GM18873 (cell line): ENCODE data around the gene SBNO2.

Experiments
- ATAC-seq: cut with Tn5 transposase; IDR thresholded peaks from one replicate; pipeline ENCODE4 v1.9.1; 2021; ENCODE audit warnings: mild to moderate bottlenecking, moderate library complexity, moderate number of reproducible peaks; ENCODE audit not compliant: unreplicated experiment, low FRiP score

The SBNO2 gene

DNA sequence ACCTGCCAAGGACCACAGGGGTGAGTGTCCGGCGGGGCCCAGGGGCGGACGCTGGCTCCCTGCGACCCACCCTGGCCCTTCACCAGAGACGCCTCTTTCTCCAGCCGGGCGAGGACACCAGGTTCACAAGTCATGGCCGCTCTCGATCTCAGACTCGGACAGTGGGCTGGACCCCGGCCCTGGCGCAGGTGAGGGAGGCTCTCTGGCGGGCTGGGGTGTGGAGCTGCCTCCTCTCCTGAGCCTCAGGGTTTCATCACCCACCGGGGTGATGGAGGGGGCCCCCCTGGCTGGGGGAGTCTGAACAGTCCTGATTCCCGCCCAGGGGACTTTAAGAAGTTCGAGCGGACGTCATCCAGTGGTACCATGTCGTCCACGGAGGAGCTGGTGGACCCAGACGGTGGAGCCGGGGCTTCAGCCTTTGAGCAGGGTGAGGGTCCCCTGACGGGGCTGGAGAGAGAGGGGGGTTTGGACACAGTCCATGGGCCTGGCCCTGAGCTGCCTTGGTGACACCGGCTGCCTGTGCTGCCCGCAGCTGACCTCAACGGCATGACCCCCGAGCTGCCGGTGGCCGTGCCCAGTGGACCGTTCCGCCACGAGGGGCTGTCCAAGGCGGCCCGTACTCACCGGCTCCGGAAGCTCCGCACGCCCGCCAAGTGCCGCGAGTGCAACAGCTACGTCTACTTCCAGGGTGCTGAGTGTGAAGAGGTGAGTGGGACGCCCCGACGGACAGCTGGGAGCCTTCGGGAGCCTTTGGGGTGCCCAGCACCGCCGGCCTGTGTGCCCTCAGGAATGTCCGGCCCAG is 93.5 kb downstream of the SBNO2 start:
- no peak for ATAC-seq

- ATAC-seq = no peak
These were observed 94.4 kb downstream of the SBNO2 start for GRCh38 chr19:1079566-1080111.

GRCh38 chr19:1076951-1077350 is 97.1 kb downstream of the SBNO2 start:
- peak; percentile 60 for ATAC-seq

GRCh38 chr19:1076046-1076386 is 98.1 kb downstream of the SBNO2 start:
- no peak for ATAC-seq

DNA sequence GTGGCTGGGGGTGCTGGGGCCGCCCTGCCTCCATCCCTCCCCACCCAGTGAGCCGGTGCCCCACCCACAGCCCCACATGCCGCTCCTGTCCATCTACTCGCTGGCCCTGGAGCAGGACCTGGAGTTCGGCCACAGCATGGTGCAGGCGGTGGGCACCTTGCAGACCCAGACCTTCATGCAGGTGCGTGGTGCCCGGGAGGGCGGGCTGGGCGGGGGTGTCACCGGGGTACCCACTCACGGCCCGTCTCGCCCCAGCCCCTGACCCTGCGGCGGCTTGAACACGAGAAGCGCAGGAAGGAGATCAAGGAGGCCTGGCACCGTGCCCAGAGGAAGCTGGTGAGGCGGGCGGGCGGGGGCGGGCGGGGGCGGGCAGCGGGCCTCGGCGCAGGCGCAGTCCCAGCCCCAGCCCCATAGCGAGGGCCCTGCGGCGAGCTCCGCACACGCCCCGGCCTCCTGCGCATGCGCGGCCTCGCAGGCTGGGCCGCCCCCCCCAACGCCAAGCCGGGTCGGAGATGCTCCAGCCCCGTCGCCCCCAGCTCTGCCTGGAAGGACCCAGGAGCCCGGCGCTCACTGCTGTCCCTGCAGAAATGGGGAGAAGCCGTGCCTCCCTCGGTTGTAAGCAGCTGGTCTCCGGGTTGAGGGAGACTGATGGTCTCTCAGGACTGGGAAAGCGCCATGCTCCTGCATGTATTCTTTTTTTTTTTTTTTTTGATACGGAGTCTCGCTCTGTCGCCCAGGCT is 99.4 kb downstream of the SBNO2 start:
- ATAC-seq = no peak

DNA sequence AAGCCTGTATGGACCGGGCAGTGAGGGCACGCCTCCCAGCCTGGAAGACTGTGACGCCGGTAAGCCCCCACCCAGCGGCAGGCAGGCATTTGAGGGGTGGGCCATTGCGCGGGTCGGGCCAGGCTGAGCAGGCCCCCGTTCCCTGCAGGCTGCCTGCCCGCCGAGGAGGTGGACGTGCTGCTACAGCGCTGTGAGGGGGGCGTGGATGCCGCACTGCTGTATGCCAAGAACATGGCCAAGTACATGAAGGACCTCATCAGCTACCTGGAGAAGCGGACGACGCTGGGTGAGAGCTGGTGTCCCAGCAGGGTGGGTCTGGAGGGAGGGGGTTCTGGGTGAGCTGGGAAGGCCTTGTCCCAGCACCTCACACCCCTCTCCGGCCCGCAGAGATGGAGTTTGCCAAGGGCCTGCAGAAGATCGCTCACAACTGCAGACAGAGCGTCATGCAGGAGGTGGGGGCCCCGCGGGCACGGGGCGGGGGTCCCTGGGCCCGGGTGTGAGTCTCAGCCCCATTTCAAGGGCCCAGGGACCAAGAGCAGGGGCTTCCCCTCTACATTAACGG is 100.0 kb downstream of the SBNO2 start:
- ATAC-seq = no peak

- no peak for ATAC-seq
These were observed 100.8 kb downstream of the SBNO2 start for GRCh38 chr19:1073063-1073955.

GRCh38 chr19:1072371-1073015 is 101.6 kb downstream of the SBNO2 start:
- ATAC-seq = no peak

- ATAC-seq = no peak
These were observed 102.9 kb downstream of the SBNO2 start for GRCh38 chr19:1070931-1071791.

- no peak for ATAC-seq
These were observed 103.5 kb downstream of the SBNO2 start for GRCh38 chr19:1070576-1070930.

DNA sequence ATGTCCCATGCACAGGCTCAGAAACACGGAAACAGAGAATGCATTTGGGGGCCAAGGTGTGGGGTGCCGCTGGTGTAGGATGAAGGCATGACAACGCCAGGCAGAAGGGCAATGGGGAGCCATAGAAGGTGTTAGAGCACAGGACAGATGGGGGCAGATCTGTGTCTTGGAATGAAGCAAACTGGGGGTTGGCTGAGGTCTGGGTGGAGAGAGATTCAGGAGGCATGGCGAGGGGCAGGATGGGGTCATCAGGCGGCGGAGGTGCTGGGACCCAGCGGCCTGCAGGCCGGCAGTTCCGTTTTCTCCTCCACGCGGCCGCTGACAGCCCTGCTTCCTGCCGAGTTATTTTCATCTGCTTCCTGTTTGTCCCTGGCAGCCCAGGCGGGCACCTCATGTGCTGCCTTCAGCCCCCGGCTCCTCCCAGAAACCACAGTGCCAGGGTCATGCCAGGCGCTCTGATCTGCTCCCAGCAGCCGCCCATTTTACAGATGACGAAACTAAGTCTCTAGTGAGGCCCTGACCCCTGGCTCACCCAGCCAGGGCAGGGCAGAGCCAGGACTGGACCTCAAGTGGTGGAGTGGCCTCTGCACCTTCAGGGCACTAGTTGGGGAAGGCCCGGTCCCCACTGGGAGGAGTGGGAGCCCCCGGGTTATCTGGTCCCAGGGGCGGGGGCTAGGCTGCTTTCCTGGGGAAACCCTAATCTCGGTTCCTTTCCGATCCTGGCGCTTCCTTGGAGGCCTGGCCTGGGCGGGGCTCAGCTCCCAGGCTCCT is 104.9 kb downstream of the SBNO2 start:
- ATAC-seq = no peak

GRCh38 chr19:1068009-1069001 is 105.8 kb downstream of the SBNO2 start:
- ATAC-seq = no peak

- no peak for ATAC-seq
These were observed 106.6 kb downstream of the SBNO2 start for GRCh38 chr19:1067341-1067957.

GRCh38 chr19:1066748-1067340 is 107.2 kb downstream of the SBNO2 start, which contains the start of gene ARHGAP45:
Gene ARHGAP45 (plus strand): TSS chr19:1067167. CDS start chr19:1067406, 239 bp downstream.
- no peak for ATAC-seq

DNA sequence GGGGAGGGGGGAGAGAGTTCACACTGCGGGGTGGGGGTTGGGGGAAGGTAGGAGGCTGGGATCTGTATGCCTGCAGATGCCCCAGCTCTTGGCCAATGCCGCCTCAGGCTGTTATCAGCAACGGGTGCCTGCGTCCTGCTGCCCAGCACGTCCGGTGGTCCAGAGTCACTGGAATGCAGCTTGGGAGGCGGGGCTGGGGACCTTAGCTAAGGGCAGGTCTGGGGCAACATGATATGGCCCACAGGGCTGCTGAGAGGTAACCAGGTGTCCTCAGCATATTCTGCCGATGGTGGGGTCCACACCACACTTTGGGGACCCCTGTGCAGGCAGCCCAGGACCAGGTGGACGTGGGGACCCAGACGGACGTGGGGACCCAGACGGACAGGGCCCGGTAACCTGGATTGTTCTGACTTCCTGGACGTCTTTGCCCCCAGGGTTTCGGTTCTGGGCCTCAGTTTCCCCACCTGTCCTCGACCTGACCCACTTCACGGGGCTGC is 107.8 kb downstream of the SBNO2 start:
- no peak for ATAC-seq

DNA sequence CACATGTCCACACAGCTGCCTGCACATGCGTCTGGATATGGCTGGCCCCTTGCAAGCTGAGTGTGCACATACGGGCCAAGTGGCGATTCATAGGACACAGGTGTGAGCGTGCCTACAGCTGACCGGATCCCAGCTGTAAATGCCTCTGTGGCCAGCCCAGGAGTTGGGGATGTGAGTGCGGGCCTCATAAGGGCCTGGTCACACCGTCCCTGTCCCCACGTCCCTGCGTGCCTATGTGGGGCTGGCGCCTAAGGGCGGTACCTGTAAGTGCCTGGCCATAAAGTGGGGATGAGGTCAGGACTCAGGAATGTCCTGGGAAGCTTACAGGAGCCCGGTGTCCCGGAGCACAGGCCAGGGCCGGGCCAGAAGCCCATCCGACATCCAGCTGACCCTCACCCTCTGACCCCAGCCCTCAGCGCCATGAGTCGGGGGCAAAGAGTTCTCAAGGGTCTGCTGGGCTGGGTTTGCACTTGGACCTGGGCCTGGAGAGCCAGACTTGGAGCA is 108.4 kb downstream of the SBNO2 start:
- ATAC-seq = no peak
